Measurements from ENCODE around the gene SLC22A23.

SLC22A23 gene

GRCh38 chr6:3458706-3459421, 2.0 kb upstream of the SLC22A23 start:
- Histone ChIP-seq H3K27me3 (peaks cover 90% of the 10 kb centered on the region), H3K9me3 (no peaks in the 10 kb centered on the region), H3K27ac (no peak overlapping the region), H3K4me1 (ENCODE audit: control insufficient read depth in 1 of 2, insufficient read depth in 1 of 2, low read depth in 1 of 2, low read length in 1 of 2) (peaks cover 0 to 6% of the 10 kb centered on the region in 2 experiments), H3K36me3 (no peaks in the 10 kb centered on the region), H3K4me3 (ENCODE audit: low read depth in 1 of 2, low read length in 1 of 2) (no peak overlapping the region)
- TF ChIP-seq CTCF (IDR thresholded peaks at IDR 0.05): no peak

GRCh38 chr6:3457710-3458602, 1.1 kb upstream of the SLC22A23 start:
- Histone ChIP-seq H3K27ac (no peak overlapping the region), H3K4me3 (ENCODE audit: low read depth in 1 of 2, low read length in 1 of 2) (no peak overlapping the region), H3K27me3 (peaks cover 97% of the 10 kb centered on the region), H3K36me3 (no peaks in the 10 kb centered on the region), H3K9me3 (no peaks in the 10 kb centered on the region), H3K4me1 (ENCODE audit: control insufficient read depth in 1 of 2, insufficient read depth in 1 of 2, low read depth in 1 of 2, low read length in 1 of 2) (peaks cover 0 to 6% of the 10 kb centered on the region in 2 experiments)
- TF ChIP-seq CTCF (IDR thresholded peaks at IDR 0.05): no peak

GRCh38 chr6:3456395-3456897, 404 bp downstream of the SLC22A23 start:
- Histone ChIP-seq H3K27ac (no peak overlapping the region), H3K27me3 (peaks cover 97% of the 10 kb centered on the region)
- no peak for TF ChIP-seq CTCF (IDR thresholded peaks at IDR 0.05)

GRCh38 chr6:3455569-3456394, 1.1 kb downstream of the SLC22A23 start:
- TF ChIP-seq CTCF (IDR thresholded peaks at IDR 0.05): no peak
- H3K9me3 ChIP-seq: no peaks in the 10 kb centered on the region
- no peak overlapping the region for H3K4me3 ChIP-seq (ENCODE audit: low read depth in 1 of 2, low read length in 1 of 2)
- H3K27me3 ChIP-seq: peaks cover 97% of the 10 kb centered on the region
- no peak overlapping the region for H3K27ac ChIP-seq
- peaks cover 0 to 6% of the 10 kb centered on the region in 2 experiments for H3K4me1 ChIP-seq (ENCODE audit: control insufficient read depth in 1 of 2, insufficient read depth in 1 of 2, low read depth in 1 of 2, low read length in 1 of 2)
- no peaks in the 10 kb centered on the region for H3K36me3 ChIP-seq

More at GRCh38 chr6:3456395-3456897, 404 bp downstream of the SLC22A23 start:
- Histone ChIP-seq H3K4me3 (ENCODE audit: low read depth in 1 of 2, low read length in 1 of 2) (no peak overlapping the region), H3K36me3 (no peaks in the 10 kb centered on the region), H3K9me3 (no peaks in the 10 kb centered on the region), H3K4me1 (ENCODE audit: control insufficient read depth in 1 of 2, insufficient read depth in 1 of 2, low read depth in 1 of 2, low read length in 1 of 2) (peaks cover 0 to 6% of the 10 kb centered on the region in 2 experiments)

DNA sequence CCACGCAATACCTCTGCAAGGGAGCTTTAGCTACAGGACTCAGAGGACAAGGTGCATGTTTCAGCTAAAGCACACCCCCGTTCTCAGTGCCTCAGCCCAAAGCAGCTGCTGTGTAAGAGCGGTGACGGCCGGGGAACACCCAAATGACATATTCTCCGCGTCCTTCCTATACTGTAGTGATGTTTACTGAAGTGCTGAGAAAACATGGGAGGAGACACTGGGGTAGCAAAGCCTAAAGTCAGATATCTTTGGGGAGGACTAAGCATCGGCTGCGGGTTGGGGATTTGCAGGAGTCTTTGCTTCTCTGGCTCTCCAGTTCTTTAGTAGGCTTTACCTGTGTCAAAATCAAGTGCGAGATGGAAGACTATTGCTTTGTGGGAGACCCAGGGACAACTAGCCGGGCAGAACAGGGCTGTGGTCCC, 1.7 kb downstream of the SLC22A23 start:
- Histone ChIP-seq H3K27me3 (peaks cover 97% of the 10 kb centered on the region), H3K4me3 (ENCODE audit: low read depth in 1 of 2, low read length in 1 of 2) (no peak overlapping the region), H3K9me3 (no peaks in the 10 kb centered on the region), H3K27ac (no peak overlapping the region), H3K36me3 (no peaks in the 10 kb centered on the region), H3K4me1 (ENCODE audit: control insufficient read depth in 1 of 2, insufficient read depth in 1 of 2, low read depth in 1 of 2, low read length in 1 of 2) (peaks cover 0 to 6% of the 10 kb centered on the region in 2 experiments)
- TF ChIP-seq CTCF (IDR thresholded peaks at IDR 0.05): no peak

Measured in neutrophil (primary cell).